Liver (tissue), 9 donors: ENCODE data around the gene AP5B1. TPM values are rescaled to one million over a fixed set of nuclear protein-coding genes. Genes with fewer than 3 reads are reported as not detected.
"Not testable (repeated sequence)": the region's sequence is repeated elsewhere in the genome, so short reads cannot be mapped to it uniquely, and the experiment has no call there.

Source experiments
- DNase-seq: peaks from one replicate; pipeline ENCODE4 v3.0.0-alpha.2; 2017; ENCODE audit warnings: low spot score
- H3K27ac ChIP-seq, 2 donors: one replicate each; pipeline ENCODE4 v1.7.0; 2013; ENCODE audit warnings: inconsistent platforms in 2 of 2, low read length in 2 of 2, control low read depth in 1 of 2, low read depth in 1 of 2, mild to moderate bottlenecking in 1 of 2
- H3K27me3 ChIP-seq, 4 donors: one replicate each; pipeline versions ENCODE4 v1.6.1 to v1.7.0; 2013; ENCODE audit warnings: low read length in 3 of 4, inconsistent platforms in 1 of 4, mild to moderate bottlenecking in 1 of 4, moderate library complexity in 1 of 4; ENCODE audit not compliant: control insufficient read depth in 4 of 4, insufficient read depth in 4 of 4
- H3K36me3 ChIP-seq, 4 donors: one replicate each; pipeline versions ENCODE4 v1.6.1 to v1.7.0; 2013; ENCODE audit warnings: low read length in 3 of 4, mild to moderate bottlenecking in 3 of 4, low read depth in 1 of 4, moderate library complexity in 1 of 4; ENCODE audit not compliant: control insufficient read depth in 4 of 4, insufficient read depth in 3 of 4
- H3K4me1 ChIP-seq, 4 donors: one replicate each; pipeline versions ENCODE4 v1.6.1 to v1.7.0; 2013; ENCODE audit warnings: low read length in 3 of 4, mild to moderate bottlenecking in 3 of 4, moderate library complexity in 1 of 4; ENCODE audit not compliant: control insufficient read depth in 4 of 4, insufficient read depth in 4 of 4
- H3K4me3 ChIP-seq, 3 donors: one replicate each; pipeline versions ENCODE4 v1.6.1 to v1.7.0; 2013; ENCODE audit warnings: low read length in 3 of 3, control low read depth in 1 of 3, low read depth in 1 of 3, mild to moderate bottlenecking in 1 of 3
- H3K9ac ChIP-seq, 2 donors: one replicate each; pipeline ENCODE4 v1.7.0; 2013; ENCODE audit warnings: low read length in 2 of 2, mild to moderate bottlenecking in 2 of 2, moderate library complexity in 2 of 2, control low read depth in 1 of 2, low read depth in 1 of 2
- H3K9me3 ChIP-seq, 4 donors: one replicate each; pipeline versions ENCODE4 v1.6.1 to v1.7.0; 2013; ENCODE audit warnings: low read length in 3 of 4; ENCODE audit not compliant: control insufficient read depth in 4 of 4
- CTCF ChIP-seq: fragments of 150-350 bp; IDR thresholded peaks from 2 replicates; pipeline ENCODE4 v1.5.1; 2017; ENCODE audit warnings: improper control_type of control experiment, low read depth, low read length; ENCODE audit not compliant: missing input control
- FOXA2 ChIP-seq: IDR thresholded peaks from 2 replicates; pipeline ENCODE4 v1.6.1; 2016; ENCODE audit warnings: antibody characterized with exemption
- HNF4A ChIP-seq, 2 donors: conservative IDR thresholded peaks; 2 replicates each; pipeline ENCODE4 v1.6.1; 2016; ENCODE audit warnings: antibody characterized with exemption in 2 of 2, mild to moderate bottlenecking in 2 of 2
- HNF4G ChIP-seq: IDR thresholded peaks from 2 replicates; pipeline ENCODE4 v1.6.1; 2016; ENCODE audit warnings: antibody characterized with exemption
- JUND ChIP-seq, 2 donors: IDR thresholded peaks; 2 replicates each; pipeline ENCODE4 v1.6.1; 2016; ENCODE audit warnings: antibody characterized with exemption in 2 of 2
- NR2F2 ChIP-seq: IDR thresholded peaks from 2 replicates; pipeline ENCODE4 v1.6.1; 2016; ENCODE audit warnings: antibody characterized with exemption
- RAD21 ChIP-seq, 2 donors: IDR thresholded peaks; 2 replicates each; pipeline ENCODE4 v1.6.1; 2016; ENCODE audit warnings: antibody characterized with exemption in 2 of 2, mild to moderate bottlenecking in 2 of 2
- REST ChIP-seq: IDR thresholded peaks from 2 replicates; pipeline ENCODE4 v1.6.1; 2016; ENCODE audit warnings: antibody characterized with exemption, mild to moderate bottlenecking
- RXRA ChIP-seq, 2 donors: IDR thresholded peaks; 2 replicates each; pipeline ENCODE4 v1.6.1; 2017 to 2018; ENCODE audit warnings: antibody characterized with exemption in 2 of 2, mild to moderate bottlenecking in 1 of 2
- SP1 ChIP-seq: IDR thresholded peaks from 2 replicates; pipeline ENCODE4 v1.6.1; 2018; ENCODE audit warnings: antibody characterized with exemption, mild to moderate bottlenecking
- TAF1 ChIP-seq: conservative IDR thresholded peaks from 2 replicates; pipeline ENCODE4 v1.6.1; 2016; ENCODE audit warnings: antibody characterized with exemption, mild to moderate bottlenecking
- YY1 ChIP-seq: IDR thresholded peaks from 2 replicates; pipeline ENCODE4 v1.6.1; 2016; ENCODE audit warnings: antibody characterized with exemption, mild to moderate bottlenecking
- ZBTB33 ChIP-seq: IDR thresholded peaks from 2 replicates; pipeline ENCODE4 v1.6.1; 2016; ENCODE audit warnings: antibody characterized with exemption
- WGBS: extraction: QIAGEN DNeasy Blood & Tissue Kit; methylation state at CpG from one replicate; pipeline ENCODE4 v1.1.7; 2013; 5-methylcytosine and 5-hydroxymethylcytosine counted together
- polyA plus RNA-seq, 2 donors: library from polyadenylated mRNA; stranded (reverse) in 1 of 2; unstranded in 1 of 2; fragments of 200-250 nt in 1 of 2; fragments of >200 nt in 1 of 2; fragmentation: Nextera tagmentation in 1 of 2; extraction: Ambion mirVana in 1 of 2; gene quantifications; one replicate each; pipeline versions ENCODE4 v1.2.1 to v1.2.3, GENCODE V29; 2013 to 2015
- total RNA-seq, 2 donors: library from RNA; depleted of rRNA; stranded (reverse); fragments of >200 nt; gene quantifications; one replicate each; pipeline ENCODE4 v1.2.3, GENCODE V29; 2014
- TF ChIP-seq, protein P1 (sequence below): IDR thresholded peaks from 2 replicates; pipeline ENCODE4 v1.6.1; 2016; ENCODE audit warnings: antibody characterized with exemption
- donor health status: healthy.
- donor health status: healthy.
- donor health status: healthy.
- donor health status: healthy.
- donor health status: healthy.

The AP5B1 gene
- total and polyA plus RNA-seq, 4 donors = 2.0 to 10.8 (median 5.0) TPM

DNA sequence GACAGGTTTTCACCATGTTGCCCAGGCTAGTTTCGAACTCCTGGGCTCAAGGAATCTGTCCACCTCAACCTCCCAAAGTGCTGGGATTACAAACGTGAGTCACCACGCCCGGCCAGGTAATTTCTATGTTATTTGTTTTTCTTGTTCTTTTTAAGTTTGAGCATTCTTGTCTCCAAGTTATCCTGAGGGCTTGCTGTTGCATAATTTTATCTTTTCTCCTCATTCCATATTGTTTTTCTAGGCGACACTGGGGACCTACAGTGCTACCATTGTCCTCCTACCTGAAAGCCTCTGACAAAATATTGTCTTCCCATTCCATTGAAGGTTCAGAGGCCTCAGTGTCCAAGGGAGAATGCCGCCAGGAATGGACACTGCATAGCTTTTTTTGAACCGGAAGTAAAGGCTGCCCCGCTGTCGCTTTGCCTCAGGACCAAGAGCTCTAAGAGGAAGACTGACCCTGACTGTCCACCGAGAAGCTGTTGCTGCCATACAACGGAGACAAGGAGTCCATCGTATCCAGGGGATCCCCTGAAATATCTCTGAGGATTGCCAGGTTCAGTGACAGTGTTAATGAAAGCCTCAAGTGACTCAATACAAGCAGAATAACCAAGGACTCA is 9.7 kb downstream of the AP5B1 start:
- Histone ChIP-seq H3K36me3 (no peaks in the 10 kb centered on the region), H3K27me3 (no peaks in the 10 kb centered on the region), H3K9me3 (no peaks in the 10 kb centered on the region), H3K4me3 (no peak overlapping the region), H3K27ac (no peak overlapping the region), H3K9ac (no peak overlapping the region), H3K4me1 (peaks cover 0 to 3% (median 0%) of the 10 kb centered on the region in 4 donors)
- DNase-seq = no peak
- TF ChIP-seq CTCF (no peak), HNF4A (conservative IDR thresholded peaks at IDR 0.05) (no peak), NR2F2 (no peak), SP1 (no peak), FOXA2 (no peak), TAF1 (no peak), YY1 (no peak), ZBTB33 (no peak), RAD21 (IDR thresholded peaks at IDR 0.05) (no peak), RXRA (IDR thresholded peaks at IDR 0.05) (no peak), REST (no peak), JUND (IDR thresholded peaks at IDR 0.05) (no peak), HNF4G (no peak)
- TF ChIP-seq, protein P1, sequence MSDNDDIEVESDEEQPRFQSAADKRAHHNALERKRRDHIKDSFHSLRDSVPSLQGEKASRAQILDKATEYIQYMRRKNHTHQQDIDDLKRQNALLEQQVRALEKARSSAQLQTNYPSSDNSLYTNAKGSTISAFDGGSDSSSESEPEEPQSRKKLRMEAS = no peak
- WGBS = 91% methylated on average over 12 of the region's 12 CpGs

- H3K27ac ChIP-seq, H3K9ac ChIP-seq, H3K36me3 ChIP-seq, H3K9me3 ChIP-seq, H3K4me1 ChIP-seq, H3K27me3 ChIP-seq, DNase-seq, H3K4me3 ChIP-seq: not testable (repeated sequence)
- WGBS = 86% methylated on average over 5 of the region's 5 CpGs
Measured at GRCh38 chr11:65767806-65768205, 13.0 kb downstream of the AP5B1 start.
